Endothelial cell of umbilical vein (primary cell): ENCODE measurements around the gene PTPN6. TPM values are rescaled to one million over a fixed set of nuclear protein-coding genes. Genes with fewer than 3 reads are reported as not detected.

Experiments
- BruUV-seq: library from RNA; stranded (reverse); fragments of 400-500 nt; replicated peaks from 2 replicates; lab custom pipeline; 2021; lab: Mats Ljungman, UMichigan
- CTCF ChIA-PET: fragments of 300-600, 350-600 bp; sonication (Branson Sonifier 250); formaldehyde crosslinking; loops from one replicate; lab custom pipeline; 2021; ENCODE audit warnings: antibody characterized with exemption, inconsistent platforms; lab: Charles Lee
- POLR2A ChIA-PET: fragments of 300-600, 350-600 bp; sonication (Branson Sonifier 250); formaldehyde crosslinking; loops from one replicate; lab custom pipeline; 2021; ENCODE audit warnings: antibody characterized with exemption, inconsistent platforms; lab: Charles Lee
- DNase-seq: peaks from one replicate; pipeline ENCODE4 v3.0.0-alpha.2; 2011; ENCODE audit warnings: low read depth, low spot score
- FAIRE-seq: peaks from 2 replicates; lab custom pipeline; 2011; peaks lifted over from hg19 to GRCh38; lab: Jason Lieb, UNC
- H2AFZ ChIP-seq: 2 replicates; pipeline ENCODE4 v1.6.0; 2012; ENCODE audit warnings: low read depth, low read length, control low read depth, inconsistent platforms
- H3K27ac ChIP-seq: 2 replicates; pipeline ENCODE4 v1.5.1; 2011; ENCODE audit warnings: low read depth, mild to moderate bottlenecking, control low read depth, low read length, moderate library complexity; ENCODE audit not compliant: insufficient read depth
- H3K27me3 ChIP-seq, 2 experiments: 2 replicates each; pipeline versions ENCODE4 v1.6.0 to v1.6.1; 2011; ENCODE audit warnings: low read length in 2 of 2, mixed read lengths in 1 of 2; ENCODE audit not compliant: control insufficient read depth in 2 of 2, insufficient read depth in 2 of 2
- H3K36me3 ChIP-seq, 2 experiments: 2 replicates in 1 of 2; 3 replicates in 1 of 2; pipeline ENCODE4 v1.5.1; 2011; ENCODE audit warnings: low read length in 2 of 2, mild to moderate bottlenecking in 1 of 2, moderate library complexity in 1 of 2; ENCODE audit not compliant: control insufficient read depth in 2 of 2, insufficient read depth in 2 of 2; ENCODE audit errors: extremely low read depth in 1 of 2
- H3K4me1 ChIP-seq: 3 replicates; pipeline ENCODE4 v1.5.1; 2011; ENCODE audit warnings: mild to moderate bottlenecking, low read length; ENCODE audit not compliant: control insufficient read depth, insufficient read depth; ENCODE audit errors: extremely low read depth
- H3K4me2 ChIP-seq: 2 replicates; pipeline ENCODE4 v1.6.1; 2011; ENCODE audit warnings: low read length, control low read depth, mixed read lengths; ENCODE audit not compliant: insufficient read depth
- H3K4me3 ChIP-seq, 3 experiments: fragments of 200-600 bp in 1 of 3; sonication (generic), shearing (Covaris generic) in 1 of 3; replicated peaks in 1 of 3; 2 replicates each; pipeline ENCODE4 v1.5.1; 2011 to 2016; ENCODE audit warnings: control low read depth in 3 of 3, low read length in 3 of 3, mild to moderate bottlenecking in 2 of 3, inconsistent platforms in 1 of 3, low read depth in 1 of 3, moderate library complexity in 1 of 3; ENCODE audit not compliant: insufficient read depth in 1 of 3
- H3K79me2 ChIP-seq: 2 replicates; pipeline ENCODE4 v1.6.0; 2012; ENCODE audit warnings: low read length, inconsistent platforms; ENCODE audit not compliant: control insufficient read depth, insufficient read depth
- H3K9ac ChIP-seq: replicated peaks from 2 replicates; pipeline ENCODE3; 2011; ENCODE audit warnings: low read length, control low read depth; ENCODE audit not compliant: insufficient read depth; ENCODE audit errors: extremely low read depth
- H3K9me1 ChIP-seq: replicated peaks from 3 replicates; pipeline ENCODE4 v1.6.0; 2011; ENCODE audit warnings: mild to moderate bottlenecking, low read length; ENCODE audit not compliant: control insufficient read depth, insufficient read depth; ENCODE audit errors: extremely low read depth
- H3K9me3 ChIP-seq: replicated peaks from 2 replicates; pipeline ENCODE4 v1.5.1; 2012; ENCODE audit warnings: low read length, inconsistent platforms; ENCODE audit not compliant: control insufficient read depth, insufficient read depth
- H4K20me1 ChIP-seq: replicated peaks from 2 replicates; pipeline ENCODE3; 2011; ENCODE audit warnings: mild to moderate bottlenecking, low read length; ENCODE audit not compliant: control insufficient read depth, insufficient read depth; ENCODE audit errors: extremely low read depth
- CTCF ChIP-seq, 2 donors: IDR thresholded peaks; 1 replicate in 1 of 2; 2 replicates in 1 of 2; pipeline ENCODE4 v1.5.1; 2011; ENCODE audit warnings: low read length in 2 of 2, mild to moderate bottlenecking in 2 of 2, moderate library complexity in 2 of 2, control low read depth in 1 of 2, inconsistent platforms in 1 of 2, low read depth in 1 of 2; ENCODE audit not compliant: insufficient read depth in 1 of 2; ENCODE audit errors: extremely low read depth in 1 of 2
- EZH2 ChIP-seq: IDR thresholded peaks from 2 replicates; pipeline ENCODE4 v1.6.1; 2012; ENCODE audit warnings: borderline replicate concordance, low read depth, mild to moderate bottlenecking, moderate library complexity, low read length, inconsistent platforms; ENCODE audit not compliant: severe bottlenecking
- FOS ChIP-seq: IDR thresholded peaks from 2 replicates; pipeline ENCODE4 v1.6.1; 2011; ENCODE audit warnings: mild to moderate bottlenecking, low read length, moderate library complexity, borderline replicate concordance; ENCODE audit not compliant: insufficient read depth
- GATA2 ChIP-seq: IDR thresholded peaks from 2 replicates; pipeline ENCODE4 v1.7.0; 2011; ENCODE audit warnings: low read depth, mild to moderate bottlenecking, moderate library complexity, mixed read lengths, low read length; ENCODE audit not compliant: insufficient read length, insufficient read depth
- JUN ChIP-seq: IDR thresholded peaks from 2 replicates; pipeline ENCODE4 v1.6.1; 2011; ENCODE audit warnings: borderline replicate concordance, low read depth; ENCODE audit not compliant: insufficient read length, insufficient read depth
- MYC ChIP-seq: IDR thresholded peaks from one replicate; pipeline ENCODE4 v1.6.1; 2011; ENCODE audit warnings: mild to moderate bottlenecking, low read depth, low read length
- POLR2A ChIP-seq: IDR thresholded peaks from 2 replicates; pipeline ENCODE4 v1.6.1; 2012; ENCODE audit warnings: low read depth, mild to moderate bottlenecking, control low read depth, low read length
- POLR2AphosphoS5 ChIP-seq: IDR thresholded peaks from 2 replicates; pipeline ENCODE4 v1.6.1; 2012; ENCODE audit warnings: low read depth, mild to moderate bottlenecking, control low read depth, low read length, moderate library complexity; ENCODE audit not compliant: insufficient read depth
- dilution Hi-C: fragments of 300-500 bp; cut with MboI; formaldehyde crosslinking; loops from one replicate; pipeline ENCODE4 v1.15.0; 2019; ENCODE audit warnings: low sequenced_read_pairs; ENCODE audit not compliant: extremely low pct_ligation_motif_present
- intact Hi-C: fragments of 100-400 bp; cut with micrococcal nuclease; formaldehyde crosslinking; loops from one replicate; pipeline ENCODE4 v1.10.0; 2022
- polyA plus RNA-seq, 4 experiments: library from polyadenylated mRNA; depleted of rRNA in 3 of 4; stranded (reverse) in 3 of 4; unstranded in 1 of 4; fragments of >200 nt; gene quantifications; 2 replicates each; pipeline versions ENCODE4 v1.2.1 to v1.2.3, GENCODE V29; 2011 to 2012; ENCODE audit warnings: missing spikeins in 1 of 4
- total RNA-seq: library from RNA; stranded (reverse); gene quantifications from 2 replicates; pipeline ENCODE4 v1.2.3, GENCODE V29; 2021
- TF ChIP-seq, protein P1 (sequence below): IDR thresholded peaks from 2 replicates; pipeline ENCODE4 v1.6.1; 2011; ENCODE audit not compliant: insufficient read depth, insufficient read length

The PTPN6 gene
- total and polyA plus RNA-seq, 2 donors (not counting 3 experiments of a cell fraction or from before 2014, with no cell fraction given), result 0.25 to 1.6 TPM

DNA sequence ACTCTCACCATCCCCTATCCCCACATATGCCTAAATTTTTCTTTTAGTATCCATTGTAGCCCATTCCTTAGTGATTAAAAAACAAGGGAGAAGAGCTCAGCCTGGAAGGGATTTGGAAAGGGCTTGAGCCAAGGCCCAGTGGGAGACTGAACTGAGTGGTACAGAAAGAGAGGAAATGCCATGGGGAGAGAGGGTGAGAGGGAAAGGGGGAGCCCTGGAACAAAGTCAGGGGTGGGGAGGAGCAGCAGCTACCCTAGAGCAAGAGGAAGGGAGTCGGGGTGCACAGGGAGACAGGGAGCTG lies 26.0 kb upstream of the PTPN6 start:
- intact Hi-C loops (no loop called here), dilution Hi-C loops (no loop called here)
- Histone ChIP-seq H4K20me1 (no peaks in the 10 kb centered on the region), H3K9ac (peak overlapping the region; percentile 37), H3K9me3 (no peaks in the 10 kb centered on the region), H3K9me1 (no peaks in the 10 kb centered on the region), H3K27me3 (no peaks in the 10 kb centered on the region), H3K4me2 (peak overlapping the region; percentile 81), H3K4me1 (peaks cover 44% of the 10 kb centered on the region), H3K36me3 (no peaks in the 10 kb centered on the region), H3K79me2 (peaks cover 33% of the 10 kb centered on the region), H3K4me3 (no peak overlapping the region), H3K27ac (peak overlapping the region; percentile 72), H2AFZ (peak overlapping the region; percentile 16)
- DNase-seq, result no peak
- TF ChIP-seq FOS, result no peak
- no peak for TF ChIP-seq EZH2
- TF ChIP-seq CTCF (IDR thresholded peaks at IDR 0.05; ENCODE audit: extremely low read depth in 1 of 2, insufficient read depth in 1 of 2, low read depth in 1 of 2, low read length in 2 of 2), result no peak
- TF ChIP-seq POLR2A, result no peak
- no peak for TF ChIP-seq MYC
- TF ChIP-seq GATA2, result no peak
- no peak for TF ChIP-seq POLR2AphosphoS5
- TF ChIP-seq JUN, result no peak
- TF ChIP-seq, protein P1, sequence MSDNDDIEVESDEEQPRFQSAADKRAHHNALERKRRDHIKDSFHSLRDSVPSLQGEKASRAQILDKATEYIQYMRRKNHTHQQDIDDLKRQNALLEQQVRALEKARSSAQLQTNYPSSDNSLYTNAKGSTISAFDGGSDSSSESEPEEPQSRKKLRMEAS, result no peak
- ChIA-PET POLR2A (interaction anchor here (0.8 to 2.3 kb wide), 9 partner anchors 9 to 172 kb away, joined by 3 to 24 read pairs (median 3); partner anchors contain the start of genes C12orf57, MLF2, RNU7-1 and SPSB2), CTCF (interaction anchor here (0.7 to 4.3 kb wide), 22 partner anchors 9 to 220 kb away, joined by 3 to 94 read pairs (median 6); partner anchors contain the start of genes C12orf57, C1RL, CDCA3 and ENO2)
- BruUV-seq, result TSS peak; percentile 61
- FAIRE-seq, result no peak
